ENCODE data around the gene CDR2L.
A peak's percentile ranks its signal among the peaks of the same experiment; 100 is the strongest.

Gene CDR2L

GRCh38 chr17:75046407-75047289 lies 59.2 kb downstream of the CDR2L start, which contains the start of the genes ATP5PD and KCTD2:
TSS of gene ATP5PD (minus strand) at chr17:75046969. CDS start at chr17:75042650, 4,319 bp downstream.
TSS of gene KCTD2 (plus strand) at chr17:75047225. CDS start at chr17:75047251, 26 bp downstream.
- DNase-seq: peak; percentile 96

GRCh38 chr17:75047398-75048098 lies 60.1 kb downstream of the CDR2L start:
- DNase-seq: peak; percentile 28

- DNase-seq: no peak
Observed at GRCh38 chr17:75048249-75048878, 60.9 kb downstream of the CDR2L start.

- DNase-seq: no peak
Observed at GRCh38 chr17:75049057-75049456, 61.6 kb downstream of the CDR2L start.

- no peak for DNase-seq
Observed at GRCh38 chr17:75049706-75050105, 62.3 kb downstream of the CDR2L start.

GRCh38 chr17:75051941-75052340 lies 64.5 kb downstream of the CDR2L start:
- DNase-seq: no peak

Measured in activated naive CD4-positive, alpha-beta T cell treated with Interleukin-2 at 50 U/mL for 16 hours (primary cell).